DND-41 (cell line): ENCODE measurements around the gene FAM168B.

Experiments used
- ATAC-seq: fragments of 200-7000 bp; cut with Tn5 transposase; 3 replicates; pipeline ENCODE4 v1.9.1; 2021; ENCODE audit warnings: low read depth; ENCODE audit not compliant: insufficient read depth
- DNase-seq: peaks from one replicate; pipeline ENCODE4 v3.0.0-alpha.2; 2020
- H2AFZ ChIP-seq: 2 replicates; pipeline ENCODE4 v1.6.0; 2012; ENCODE audit warnings: low read depth, low read length
- H3K27ac ChIP-seq: 2 replicates; pipeline ENCODE4 v1.5.1; 2012; ENCODE audit warnings: low read length, inconsistent platforms
- H3K27me3 ChIP-seq: fragments of 200-600 bp; sonication (generic); 2 replicates; pipeline ENCODE4 v1.6.0; 2012; ENCODE audit warnings: low read length, mild to moderate bottlenecking, inconsistent platforms; ENCODE audit not compliant: insufficient read depth, poor library complexity
- H3K36me3 ChIP-seq: 2 replicates; pipeline ENCODE4 v1.5.1; 2012; ENCODE audit warnings: low read length, inconsistent platforms; ENCODE audit not compliant: insufficient read depth
- H3K4me1 ChIP-seq: 2 replicates; pipeline ENCODE4 v1.5.1; 2012; ENCODE audit warnings: mild to moderate bottlenecking, low read length; ENCODE audit not compliant: insufficient read depth
- H3K4me2 ChIP-seq: 2 replicates; pipeline ENCODE4 v1.6.0; 2012; ENCODE audit warnings: mild to moderate bottlenecking, moderate library complexity, low read length, inconsistent platforms; ENCODE audit not compliant: insufficient read depth
- H3K4me3 ChIP-seq, 2 experiments: fragments of 200-600 bp in 1 of 2; shearing (Covaris generic) in 1 of 2; 2 replicates each; pipeline ENCODE4 v1.5.1; 2012 to 2016; ENCODE audit warnings: inconsistent platforms in 2 of 2, low read length in 2 of 2, mild to moderate bottlenecking in 2 of 2, low read depth in 1 of 2, moderate library complexity in 1 of 2
- H3K79me2 ChIP-seq: 2 replicates; pipeline ENCODE4 v1.6.0; 2012; ENCODE audit warnings: low read length, inconsistent platforms; ENCODE audit not compliant: insufficient read depth
- H3K9ac ChIP-seq: 2 replicates; pipeline ENCODE4 v1.6.0; 2012; ENCODE audit warnings: low read depth, mild to moderate bottlenecking, inconsistent platforms, low read length, moderate library complexity
- H3K9me3 ChIP-seq: 2 replicates; pipeline ENCODE4 v1.5.1; 2012; ENCODE audit warnings: low read length, moderate library complexity, mild to moderate bottlenecking, inconsistent platforms; ENCODE audit not compliant: insufficient read depth, severe bottlenecking
- H4K20me1 ChIP-seq: 2 replicates; pipeline ENCODE4 v1.6.0; 2012; ENCODE audit warnings: low read length; ENCODE audit not compliant: insufficient read depth
- EZH2 ChIP-seq: IDR thresholded peaks from 3 replicates; pipeline ENCODE4 v1.6.1; 2012; ENCODE audit warnings: borderline replicate concordance, low read depth, mild to moderate bottlenecking, moderate library complexity, low read length, inconsistent platforms; ENCODE audit not compliant: severe bottlenecking
- TF ChIP-seq, protein P1 (sequence below): IDR thresholded peaks from 2 replicates; pipeline ENCODE4 v1.5.1; 2012; ENCODE audit warnings: borderline replicate concordance, low read length, moderate library complexity, mild to moderate bottlenecking; ENCODE audit not compliant: poor library complexity, severe bottlenecking; ENCODE audit errors: extremely low read depth

Gene FAM168B

DNA sequence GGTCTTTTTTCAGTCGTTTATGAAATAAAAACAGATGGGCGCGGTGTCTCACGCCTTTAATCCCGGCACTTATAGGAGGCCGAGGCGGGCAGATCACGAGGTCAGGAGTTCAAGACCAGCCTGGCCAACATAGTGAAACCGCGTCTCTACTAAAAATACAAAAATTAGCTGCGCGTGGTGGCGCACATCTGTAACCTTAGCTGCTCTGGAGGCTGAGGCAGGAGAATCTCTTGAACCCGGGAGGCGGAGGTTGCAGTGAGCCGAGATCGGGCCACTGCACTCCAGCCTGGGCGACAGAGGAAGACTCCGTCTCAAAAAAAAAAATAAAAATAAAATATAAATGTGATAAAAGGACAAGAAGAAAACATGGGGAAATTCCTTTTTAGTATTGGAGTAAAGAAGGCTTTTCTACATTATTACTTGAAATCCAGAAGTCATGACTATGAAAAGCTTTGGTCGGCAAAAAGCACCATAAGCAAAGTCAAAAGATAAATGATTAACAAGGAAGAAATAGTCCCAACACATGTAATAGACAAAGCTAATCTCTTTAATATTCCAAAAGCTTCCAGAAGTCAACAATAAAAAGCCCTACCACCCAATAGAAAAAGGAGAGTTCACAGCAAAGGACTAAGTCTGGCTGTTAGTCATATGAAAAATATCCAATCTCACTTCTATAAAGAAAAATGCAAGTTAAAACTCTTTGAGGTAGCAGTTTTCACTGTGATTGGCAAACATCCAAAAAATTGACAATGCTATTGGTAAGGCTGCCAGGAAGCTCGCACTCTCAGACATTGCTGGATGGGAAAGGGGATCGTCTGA is 1.4 kb upstream of the FAM168B start:
- DNase-seq, result no peak
- Histone ChIP-seq H3K79me2 (peaks cover 40% of the 10 kb centered on the region), H3K4me3 (peak overlapping the region in 1 of 2 experiments; percentile 75; a peak in 2 of 4 replicates), H3K36me3 (peaks cover 5% of the 10 kb centered on the region), H3K27ac (peak overlapping the region; percentile 93; the same call in 1 of the 2 replicates), H4K20me1 (peaks cover 27% of the 10 kb centered on the region; the same call in 1 of the 2 replicates), H3K4me2 (peak overlapping the region; percentile 84), H2AFZ (0 out of 2 replicates have a peak overlapping the region, but pooled peaks have one; percentile 89), H3K9ac (peak overlapping the region; percentile 99), H3K9me3 (no peaks in the 10 kb centered on the region), H3K27me3 (no peaks in the 10 kb centered on the region), H3K4me1 (peaks cover 25% of the 10 kb centered on the region)
- ATAC-seq, result no peak
- TF ChIP-seq, protein P1, sequence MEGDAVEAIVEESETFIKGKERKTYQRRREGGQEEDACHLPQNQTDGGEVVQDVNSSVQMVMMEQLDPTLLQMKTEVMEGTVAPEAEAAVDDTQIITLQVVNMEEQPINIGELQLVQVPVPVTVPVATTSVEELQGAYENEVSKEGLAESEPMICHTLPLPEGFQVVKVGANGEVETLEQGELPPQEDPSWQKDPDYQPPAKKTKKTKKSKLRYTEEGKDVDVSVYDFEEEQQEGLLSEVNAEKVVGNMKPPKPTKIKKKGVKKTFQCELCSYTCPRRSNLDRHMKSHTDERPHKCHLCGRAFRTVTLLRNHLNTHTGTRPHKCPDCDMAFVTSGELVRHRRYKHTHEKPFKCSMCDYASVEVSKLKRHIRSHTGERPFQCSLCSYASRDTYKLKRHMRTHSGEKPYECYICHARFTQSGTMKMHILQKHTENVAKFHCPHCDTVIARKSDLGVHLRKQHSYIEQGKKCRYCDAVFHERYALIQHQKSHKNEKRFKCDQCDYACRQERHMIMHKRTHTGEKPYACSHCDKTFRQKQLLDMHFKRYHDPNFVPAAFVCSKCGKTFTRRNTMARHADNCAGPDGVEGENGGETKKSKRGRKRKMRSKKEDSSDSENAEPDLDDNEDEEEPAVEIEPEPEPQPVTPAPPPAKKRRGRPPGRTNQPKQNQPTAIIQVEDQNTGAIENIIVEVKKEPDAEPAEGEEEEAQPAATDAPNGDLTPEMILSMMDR, result no peak
- TF ChIP-seq EZH2, result no peak

DNA sequence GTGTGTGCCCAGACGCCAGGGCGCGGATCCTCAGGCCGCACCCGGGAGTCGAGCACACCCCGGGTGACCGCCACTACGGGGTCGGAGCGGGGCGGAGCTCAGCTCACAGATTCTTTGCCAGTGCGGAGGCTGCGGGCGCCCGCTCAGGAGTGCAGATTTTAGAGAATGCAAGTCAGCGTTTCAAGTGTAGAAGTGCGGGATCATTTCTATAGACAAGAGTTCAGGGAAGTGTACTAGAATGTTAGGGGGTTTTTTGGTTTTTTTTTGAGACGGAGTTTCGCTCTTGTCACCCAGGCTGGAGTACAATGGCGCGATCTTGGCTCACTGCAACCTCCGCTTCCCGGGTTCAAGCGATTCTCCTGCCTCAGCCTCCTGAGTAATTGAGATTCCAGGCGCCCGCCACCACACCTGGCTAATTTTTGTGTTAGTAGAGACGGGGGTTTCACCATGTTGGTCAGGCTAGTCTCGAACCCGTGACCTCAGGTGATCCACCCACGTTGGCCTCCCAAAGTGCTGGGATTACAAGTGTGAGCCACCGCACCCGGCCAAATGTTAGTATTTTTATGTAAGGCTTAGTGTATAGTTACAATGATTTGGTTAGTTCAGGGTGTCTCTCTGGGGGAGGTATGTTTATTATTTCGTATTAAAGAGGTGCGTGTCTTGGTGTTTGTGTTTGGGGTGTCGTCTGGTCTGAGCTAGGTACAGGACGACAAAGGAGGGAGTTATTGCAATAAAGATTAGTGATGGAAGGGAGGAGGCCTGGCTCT is 619 bp upstream of the FAM168B start:
- DNase-seq, result no peak
- Histone ChIP-seq H3K4me1 (peaks cover 25% of the 10 kb centered on the region), H4K20me1 (peaks cover 31% of the 10 kb centered on the region; the same call in 1 of the 2 replicates), H3K36me3 (peaks cover 9% of the 10 kb centered on the region), H3K27me3 (no peaks in the 10 kb centered on the region), H3K79me2 (peaks cover 47% of the 10 kb centered on the region), H3K9me3 (no peaks in the 10 kb centered on the region), H3K27ac (peak overlapping the region; percentile 93), H3K4me2 (peak overlapping the region; percentile 84), H3K9ac (peak overlapping the region; percentile 99), H2AFZ (peak overlapping the region; percentile 89), H3K4me3 (peak overlapping the region; percentile 75 to 85)
- peak; percentile 85 for ATAC-seq
- TF ChIP-seq, protein P1, result no peak
- no peak for TF ChIP-seq EZH2

DNA sequence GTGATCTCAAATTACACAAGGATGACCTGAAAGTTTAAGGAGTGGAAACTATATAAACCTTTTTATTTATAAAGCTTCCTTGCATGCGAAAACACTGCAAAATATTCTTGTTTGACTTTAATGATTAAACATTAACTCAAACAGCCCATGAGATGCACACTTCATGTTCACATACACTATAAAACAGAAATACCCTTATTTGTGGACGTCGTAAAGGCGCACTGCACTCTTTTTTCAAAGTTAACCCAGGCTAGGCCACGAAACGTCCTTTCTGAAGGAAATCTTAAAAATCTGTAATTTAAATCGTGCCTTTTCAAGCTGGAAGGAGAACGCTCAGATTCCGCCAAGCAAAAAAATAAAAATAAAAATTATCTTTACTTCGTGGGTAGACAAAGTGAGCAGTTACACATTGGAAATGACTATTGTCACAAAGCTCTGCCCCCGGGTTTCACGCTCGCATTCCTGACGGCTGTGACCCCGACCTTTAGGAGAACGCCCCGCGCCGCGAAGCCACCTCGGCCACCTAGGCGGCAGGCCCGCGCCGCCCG is 728 bp downstream of the FAM168B start:
- DNase-seq, result no peak
- Histone ChIP-seq H3K4me3 (peak overlapping the region; percentile 75 to 85), H3K27me3 (no peaks in the 10 kb centered on the region), H2AFZ (peak overlapping the region; percentile 87; the same call in 1 of the 2 replicates), H3K36me3 (peaks cover 22% of the 10 kb centered on the region), H3K9me3 (no peaks in the 10 kb centered on the region), H3K4me1 (peaks cover 25% of the 10 kb centered on the region), H3K9ac (peak overlapping the region; percentile 99), H3K4me2 (peak overlapping the region; percentile 84), H3K27ac (peak overlapping the region; percentile 93), H4K20me1 (peaks cover 43% of the 10 kb centered on the region), H3K79me2 (peaks cover 61% of the 10 kb centered on the region)
- no peak for ATAC-seq
- TF ChIP-seq EZH2, result no peak
- TF ChIP-seq, protein P1, result no peak
